ENCODE data around the gene IQCK.
"Not testable (repeated sequence)": the region's sequence is repeated elsewhere in the genome, so short reads cannot be mapped to it uniquely, and the experiment has no call there.

Gene IQCK

GRCh38 chr16:19757762-19758595, 39.9 kb downstream of the IQCK start:
- no peak for DNase-seq (ENCODE audit: low read depth in 2 of 2)

GRCh38 chr16:19760356-19761060, 42.4 kb downstream of the IQCK start:
- DNase-seq (ENCODE audit: low read depth in 2 of 2): no peak

- DNase-seq (ENCODE audit: low read depth in 2 of 2): no peak
Measured at GRCh38 chr16:19765860-19766553, 47.9 kb downstream of the IQCK start.

- DNase-seq (ENCODE audit: low read depth in 2 of 2): no peak
Measured at GRCh38 chr16:19766554-19766884, 48.4 kb downstream of the IQCK start.

DNA sequence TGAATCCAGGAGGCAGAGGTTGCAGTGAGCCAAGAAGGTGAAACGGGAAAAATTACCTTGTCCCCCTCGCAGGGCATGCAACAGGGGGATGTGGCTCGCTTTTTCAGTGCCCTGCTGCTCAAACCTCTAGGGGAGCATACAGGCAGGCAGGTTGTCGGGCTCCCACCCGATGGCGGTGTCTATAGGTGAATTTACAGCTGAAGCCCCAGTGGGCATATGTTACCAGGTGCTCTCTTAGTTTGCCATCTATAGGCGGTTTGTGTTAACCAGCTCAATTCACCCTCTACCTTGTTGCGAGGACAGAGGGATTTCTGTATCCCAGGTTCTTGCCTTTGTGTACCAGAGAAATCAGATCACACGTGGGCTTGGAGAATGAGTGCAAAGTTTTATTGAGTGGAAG, 48.9 kb downstream of the IQCK start:
- no peak for DNase-seq (ENCODE audit: low read depth in 2 of 2)

- no peak for DNase-seq (ENCODE audit: low read depth in 2 of 2)
Measured at GRCh38 chr16:19767497-19767896, 49.4 kb downstream of the IQCK start.

DNA sequence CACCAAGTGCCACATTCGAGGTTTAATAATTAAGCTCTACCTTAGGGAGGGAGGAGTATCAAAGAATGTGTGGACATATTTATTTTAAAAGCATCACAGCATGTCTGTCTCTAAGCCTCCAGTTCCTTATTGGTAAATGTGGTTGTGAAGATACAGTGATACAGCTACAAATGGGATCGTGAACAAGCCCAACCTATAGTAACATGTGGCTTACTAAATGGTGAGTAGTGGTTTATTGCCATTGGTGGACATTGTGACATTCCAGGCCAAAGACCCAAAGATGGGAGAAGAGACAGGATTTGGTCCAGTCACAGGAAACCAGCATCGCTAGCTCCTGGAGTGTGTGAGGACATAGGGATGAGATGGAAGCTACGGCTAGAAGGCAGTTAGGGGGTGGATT, 51.2 kb downstream of the IQCK start:
- no peak for DNase-seq (ENCODE audit: low read depth in 2 of 2)

GRCh38 chr16:19771040-19771439, 53.0 kb downstream of the IQCK start:
- no peak for DNase-seq (ENCODE audit: low read depth in 2 of 2)

DNA sequence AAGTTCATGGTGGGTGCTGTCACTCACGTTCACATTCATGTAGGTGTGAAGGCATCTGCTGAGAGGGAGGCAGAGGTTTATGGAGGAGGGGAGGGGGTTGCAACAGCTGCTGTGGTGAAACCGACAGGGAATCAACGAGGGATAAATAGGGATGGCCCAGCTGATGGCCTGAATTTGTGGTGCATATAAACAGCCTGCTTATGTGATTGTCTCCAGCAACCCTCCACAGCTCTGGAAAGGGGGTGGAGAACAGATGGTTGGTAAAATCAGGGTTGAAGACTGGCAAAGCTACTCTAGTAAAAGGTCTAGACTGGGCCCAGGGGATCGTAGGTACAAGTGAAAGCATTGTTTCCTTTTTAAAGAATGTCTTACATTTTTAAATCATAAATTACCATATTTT, 53.7 kb downstream of the IQCK start:
- no peak for DNase-seq (ENCODE audit: low read depth in 2 of 2)

DNA sequence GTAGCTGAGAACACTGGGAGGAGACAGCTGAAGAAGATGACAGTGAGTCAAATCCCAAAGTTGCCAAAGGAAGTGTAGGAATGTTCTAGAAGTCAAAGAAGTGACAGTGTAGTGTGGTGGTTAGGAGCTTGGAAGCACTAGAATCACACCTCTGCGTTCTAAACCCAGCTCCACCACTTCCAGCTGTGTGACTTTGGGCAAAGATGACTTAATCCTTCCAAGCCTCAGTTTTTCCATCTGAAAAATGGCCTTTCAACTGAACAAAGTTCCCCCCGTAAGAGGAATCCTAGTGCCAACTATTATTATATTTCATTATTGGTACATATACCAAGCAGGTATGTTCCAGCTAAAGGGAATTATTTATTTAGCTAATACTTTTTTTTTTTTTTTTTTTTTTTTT, 56.0 kb downstream of the IQCK start:
- DNase-seq (ENCODE audit: low read depth in 2 of 2): no peak

- DNase-seq (ENCODE audit: low read depth in 2 of 2): no peak
Measured at GRCh38 chr16:19776147-19776546, 58.1 kb downstream of the IQCK start.

- DNase-seq (ENCODE audit: low read depth in 2 of 2): no peak
Measured at GRCh38 chr16:19776565-19776964, 58.5 kb downstream of the IQCK start.

DNA sequence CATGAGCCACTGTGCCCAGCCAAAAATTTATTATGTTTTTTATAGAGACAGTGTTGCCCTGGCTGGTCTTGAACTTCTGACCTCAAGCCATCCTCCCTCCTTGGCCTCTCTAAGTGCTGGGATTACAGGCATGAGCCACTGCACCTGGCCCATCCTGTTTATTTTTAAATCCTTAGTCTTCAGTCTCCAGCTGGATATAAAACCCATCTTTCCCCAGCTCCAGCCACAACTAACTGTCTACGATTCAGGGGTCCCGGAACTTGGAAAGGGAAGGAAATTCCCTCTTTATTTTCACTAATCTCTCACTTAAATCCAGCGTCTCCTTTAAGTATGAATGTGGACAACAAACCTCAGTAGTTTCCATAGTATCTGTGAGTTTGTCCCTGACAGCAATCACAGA, 62.2 kb downstream of the IQCK start:
- no peak for DNase-seq (ENCODE audit: low read depth in 2 of 2)

DNA sequence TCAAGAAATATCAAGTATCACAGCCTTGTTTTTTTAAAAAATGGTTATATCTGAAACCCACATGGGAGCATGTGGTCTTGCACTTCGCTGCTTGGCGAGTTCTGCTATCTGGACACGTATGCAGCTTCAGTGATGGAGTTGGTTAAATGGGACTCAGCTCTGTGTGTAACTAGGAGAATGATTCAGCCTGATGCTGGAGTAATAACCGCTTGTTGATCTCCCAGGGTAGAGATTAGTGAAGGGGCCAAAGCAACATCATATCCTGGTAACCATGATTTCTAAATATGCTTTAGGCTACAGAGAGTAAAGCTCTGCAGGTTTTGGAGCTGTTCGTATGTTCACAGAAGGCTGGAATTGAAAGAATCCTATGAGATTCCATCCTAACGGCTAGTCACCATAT, 63.2 kb downstream of the IQCK start:
- no peak for DNase-seq (ENCODE audit: low read depth in 2 of 2)

GRCh38 chr16:19783363-19784182, 65.5 kb downstream of the IQCK start:
- DNase-seq (ENCODE audit: low read depth in 2 of 2): no peak

- no peak for DNase-seq (ENCODE audit: low read depth in 2 of 2)
Measured at GRCh38 chr16:19784183-19784736, 66.2 kb downstream of the IQCK start.

DNA sequence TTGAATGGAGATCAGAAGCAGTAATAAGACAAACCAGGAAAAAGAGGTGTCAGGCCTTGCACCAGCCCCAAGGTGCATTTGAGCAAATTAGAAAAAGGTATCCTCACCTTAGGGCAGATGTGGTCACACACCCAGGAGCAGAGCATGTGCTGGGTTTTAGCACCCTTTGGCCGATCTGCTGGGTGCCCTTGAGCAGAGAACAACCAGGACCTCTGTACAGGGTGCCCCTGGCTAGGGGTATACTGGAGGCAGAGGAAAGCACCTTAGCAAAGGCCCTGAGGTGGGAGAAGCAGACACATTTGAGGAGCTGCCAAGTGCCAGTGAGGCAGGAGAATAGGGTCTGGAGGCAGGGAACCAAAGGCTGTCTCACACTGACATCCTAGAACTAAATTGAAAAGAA, 67.0 kb downstream of the IQCK start:
- DNase-seq (ENCODE audit: low read depth in 2 of 2): no peak

DNA sequence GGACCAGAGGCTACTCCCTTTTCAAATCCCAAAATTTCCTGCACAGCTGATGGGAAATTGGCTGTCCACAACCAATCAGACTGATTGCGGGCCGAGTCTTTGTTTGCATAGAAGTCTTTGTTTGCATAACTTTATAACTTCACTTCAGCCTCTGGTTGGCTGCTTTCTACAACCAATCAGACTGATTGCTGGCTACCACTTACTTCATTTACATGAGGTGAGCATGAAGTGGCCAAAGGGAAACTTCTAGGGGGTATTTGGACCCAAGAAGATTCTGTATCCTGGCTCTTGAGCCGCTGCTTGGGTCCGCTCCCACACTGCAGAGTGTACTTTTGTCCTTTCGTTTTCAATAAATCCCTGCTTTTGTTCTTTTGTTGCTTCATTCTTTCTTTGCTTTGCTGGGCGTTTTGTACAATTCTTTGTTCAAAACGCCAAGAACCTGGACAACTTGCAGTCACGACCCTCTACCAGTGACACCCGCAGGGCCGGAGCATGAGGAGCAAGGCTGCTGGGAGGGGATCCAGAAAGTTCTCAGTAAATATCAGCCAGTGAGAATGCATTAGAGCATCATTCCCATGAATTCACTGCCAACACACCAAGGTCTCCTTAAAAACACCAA, 67.5 kb downstream of the IQCK start:
- DNase-seq (ENCODE audit: low read depth in 2 of 2): no peak

DNA sequence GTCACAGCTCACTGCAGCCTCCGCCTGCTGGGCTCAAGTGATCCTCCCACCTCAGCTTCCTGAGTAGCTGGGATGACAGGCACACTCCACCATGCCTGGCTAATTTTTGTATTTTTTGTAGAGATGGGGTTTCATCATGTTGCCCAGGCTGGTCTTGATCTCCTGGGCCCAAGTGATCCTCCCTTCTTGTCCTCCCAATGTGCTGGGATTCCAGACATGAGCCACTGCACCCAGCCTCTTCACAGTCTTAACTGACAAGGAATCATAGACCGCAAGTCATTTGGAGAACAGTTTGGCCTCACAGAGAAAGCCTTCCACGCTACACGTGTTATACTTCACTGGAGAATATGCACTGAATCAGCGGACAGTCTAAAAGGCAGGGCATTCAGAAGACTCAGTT, 83.3 kb downstream of the IQCK start:
- DNase-seq (ENCODE audit: low read depth in 2 of 2): not testable (repeated sequence)

- not testable (repeated sequence) for DNase-seq (ENCODE audit: low read depth in 2 of 2)
Measured at GRCh38 chr16:19801824-19802223, 83.8 kb downstream of the IQCK start.

DNA sequence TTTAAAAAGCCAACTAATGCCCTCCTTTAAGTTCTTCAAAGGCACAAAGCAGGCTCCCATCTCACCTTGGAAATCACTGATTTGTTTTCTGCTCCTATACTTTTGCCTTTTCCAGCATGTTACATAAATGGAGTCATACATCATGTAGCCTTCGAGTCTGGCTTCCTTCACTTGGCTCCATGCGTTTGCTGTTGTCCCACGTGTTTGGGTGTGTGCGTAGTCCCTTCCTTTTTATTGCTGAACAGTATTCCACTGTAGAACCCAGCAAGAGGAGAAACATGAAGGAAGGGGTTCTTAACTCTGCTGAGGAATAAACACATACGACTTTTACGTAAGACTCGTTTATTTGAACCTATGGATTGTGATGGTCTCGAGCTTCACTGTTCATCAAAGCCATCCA, 84.5 kb downstream of the IQCK start:
- DNase-seq (ENCODE audit: low read depth in 2 of 2): no peak

All from stimulated activated CD4-positive, alpha-beta T cell treated with anti-CD3 and anti-CD28 coated beads, Interleukin-4, amount 100 ng/mL, for 48 hours (primary cell).